ENCODE data around the gene CLCN3.

DNA sequence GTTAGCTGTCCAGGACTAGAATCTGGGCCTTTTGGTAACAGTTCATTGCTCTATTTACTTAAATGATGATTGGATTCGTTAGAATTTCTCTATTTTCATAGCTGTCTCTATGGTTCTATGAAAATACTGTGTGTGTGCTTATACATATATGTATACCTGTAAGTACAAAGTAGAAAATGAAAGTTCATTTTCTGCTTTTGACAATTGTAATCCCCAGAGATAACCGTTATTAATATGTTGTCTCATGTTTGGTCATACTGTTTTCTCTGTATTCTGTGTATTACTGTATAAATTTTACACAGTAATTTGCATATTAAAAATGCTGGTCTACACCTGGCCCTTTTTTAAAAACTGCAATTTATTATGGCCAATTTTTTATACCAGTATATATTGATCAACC lies 55.4 kb downstream of the CLCN3 start:
- TF ChIP-seq, protein P1, sequence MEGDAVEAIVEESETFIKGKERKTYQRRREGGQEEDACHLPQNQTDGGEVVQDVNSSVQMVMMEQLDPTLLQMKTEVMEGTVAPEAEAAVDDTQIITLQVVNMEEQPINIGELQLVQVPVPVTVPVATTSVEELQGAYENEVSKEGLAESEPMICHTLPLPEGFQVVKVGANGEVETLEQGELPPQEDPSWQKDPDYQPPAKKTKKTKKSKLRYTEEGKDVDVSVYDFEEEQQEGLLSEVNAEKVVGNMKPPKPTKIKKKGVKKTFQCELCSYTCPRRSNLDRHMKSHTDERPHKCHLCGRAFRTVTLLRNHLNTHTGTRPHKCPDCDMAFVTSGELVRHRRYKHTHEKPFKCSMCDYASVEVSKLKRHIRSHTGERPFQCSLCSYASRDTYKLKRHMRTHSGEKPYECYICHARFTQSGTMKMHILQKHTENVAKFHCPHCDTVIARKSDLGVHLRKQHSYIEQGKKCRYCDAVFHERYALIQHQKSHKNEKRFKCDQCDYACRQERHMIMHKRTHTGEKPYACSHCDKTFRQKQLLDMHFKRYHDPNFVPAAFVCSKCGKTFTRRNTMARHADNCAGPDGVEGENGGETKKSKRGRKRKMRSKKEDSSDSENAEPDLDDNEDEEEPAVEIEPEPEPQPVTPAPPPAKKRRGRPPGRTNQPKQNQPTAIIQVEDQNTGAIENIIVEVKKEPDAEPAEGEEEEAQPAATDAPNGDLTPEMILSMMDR (IDR thresholded peaks at IDR 0.05; ENCODE audit: insufficient read depth, low read length, poor library complexity, severe bottlenecking), result no peak
- TF ChIP-seq EZH2phosphoT487 (conservative IDR thresholded peaks at IDR 0.05; ENCODE audit: low read length), result no peak
